Measurements from ENCODE around the gene CUL4A. TPM values are rescaled to one million over a fixed set of nuclear protein-coding genes. Genes with fewer than 3 reads are reported as not detected.

CUL4A gene
- total and polyA plus RNA-seq, 9 of the 15 experiments (the other 6 are each of a cell fraction or from before 2014, with no cell fraction given): 21.1 to 92.0 (median 63.2) TPM

GRCh38 chr13:113292021-113292862, 82.8 kb downstream of the CUL4A start (continued):
- no peak for TF ChIP-seq OTX1 (CRISPR knock-in tag; IDR thresholded peaks at IDR 0.05)
- TF ChIP-seq PRPF4 (IDR thresholded peaks at IDR 0.05; ENCODE audit: insufficient read depth, low read depth, low read length, poor library complexity, severe bottlenecking): no peak
- TF ChIP-seq ID3 (CRISPR knock-in tag; IDR thresholded peaks at IDR 0.05): no peak
- TF ChIP-seq ID3 (tag; IDR thresholded peaks at IDR 0.05): no peak
- no peak for TF ChIP-seq XRCC5 (IDR thresholded peaks at IDR 0.05; ENCODE audit: low read depth, low read length)
- TF ChIP-seq RFX7 (CRISPR knock-in tag; IDR thresholded peaks at IDR 0.05): no peak
- 0 out of 2 replicates have a peak, but pooled peaks have one; percentile 3 for TF ChIP-seq CBFA2T3 (IDR thresholded peaks at IDR 0.05)
- no peak for TF ChIP-seq GTF2A2 (tag; IDR thresholded peaks at IDR 0.05)
- TF ChIP-seq EGR1 (conservative IDR thresholded peaks at IDR 0.05): peak; percentile 98
- TF ChIP-seq NR2C1 (IDR thresholded peaks at IDR 0.05): no peak
- TF ChIP-seq NR2C1 (tag; IDR thresholded peaks at IDR 0.05): no peak
- no peak for TF ChIP-seq DMBX1 (CRISPR knock-in tag; IDR thresholded peaks at IDR 0.05; ENCODE audit: borderline replicate concordance)
- TF ChIP-seq ASH1L (IDR thresholded peaks at IDR 0.05; ENCODE audit: borderline replicate concordance, low read depth, partially characterized antibody): no peak
- no peak for TF ChIP-seq SMC3 (conservative IDR thresholded peaks at IDR 0.05; ENCODE audit: insufficient read depth, low read depth, low read length)
- no peak for TF ChIP-seq SRSF9 (IDR thresholded peaks at IDR 0.05; ENCODE audit: borderline replicate concordance, low read depth, low read length)
- TF ChIP-seq, protein P1, sequence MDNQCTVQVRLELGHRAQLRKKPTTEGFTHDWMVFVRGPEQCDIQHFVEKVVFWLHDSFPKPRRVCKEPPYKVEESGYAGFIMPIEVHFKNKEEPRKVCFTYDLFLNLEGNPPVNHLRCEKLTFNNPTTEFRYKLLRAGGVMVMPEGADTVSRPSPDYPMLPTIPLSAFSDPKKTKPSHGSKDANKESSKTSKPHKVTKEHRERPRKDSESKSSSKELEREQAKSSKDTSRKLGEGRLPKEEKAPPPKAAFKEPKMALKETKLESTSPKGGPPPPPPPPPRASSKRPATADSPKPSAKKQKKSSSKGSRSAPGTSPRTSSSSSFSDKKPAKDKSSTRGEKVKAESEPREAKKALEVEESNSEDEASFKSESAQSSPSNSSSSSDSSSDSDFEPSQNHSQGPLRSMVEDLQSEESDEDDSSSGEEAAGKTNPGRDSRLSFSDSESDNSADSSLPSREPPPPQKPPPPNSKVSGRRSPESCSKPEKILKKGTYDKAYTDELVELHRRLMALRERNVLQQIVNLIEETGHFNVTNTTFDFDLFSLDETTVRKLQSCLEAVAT (IDR thresholded peaks at IDR 0.05): no peak
- no peak for TF ChIP-seq TOE1 (IDR thresholded peaks at IDR 0.05; ENCODE audit: borderline replicate concordance)
- no peak for TF ChIP-seq TOE1 (CRISPR knock-in tag; IDR thresholded peaks at IDR 0.05; ENCODE audit: borderline replicate concordance, low read depth)

Data from K562 (cell line).